Femur (tissue), 1 donor: ENCODE measurements around the gene FBXW11.
"Not testable (repeated sequence)": the region's sequence is repeated elsewhere in the genome, so short reads cannot be mapped to it uniquely, and the experiment has no call there.

Experiments used
- DNase-seq: peaks from one replicate; pipeline ENCODE4 v3.0.0-alpha.2; 2017

The FBXW11 gene

GRCh38 chr5:171946000-171946781 is 60.2 kb downstream of the FBXW11 start:
- DNase-seq: no peak

- DNase-seq: no peak
Measured at GRCh38 chr5:171945476-171945875, 61.0 kb downstream of the FBXW11 start.

DNA sequence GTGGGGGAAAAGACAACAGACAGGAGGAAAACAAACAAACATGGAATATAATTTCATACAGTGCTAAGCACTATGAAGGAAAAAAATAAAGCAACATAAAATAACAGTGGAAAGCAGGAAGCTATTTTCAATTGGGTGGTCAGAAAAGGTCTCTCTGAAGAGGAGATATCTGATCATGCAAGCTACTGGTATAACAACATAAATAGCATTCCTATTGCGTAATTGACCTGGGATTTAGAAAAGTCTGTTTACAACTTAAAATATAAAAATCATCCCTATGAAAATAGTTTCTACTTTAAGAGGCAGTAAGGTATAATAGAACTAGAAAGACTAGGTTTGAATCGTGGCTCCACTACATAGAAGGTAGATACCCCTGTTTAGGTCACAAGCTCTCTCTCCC is 61.4 kb downstream of the FBXW11 start:
- no peak for DNase-seq

- not testable (repeated sequence) for DNase-seq
Measured at GRCh38 chr5:171942112-171942516, 64.3 kb downstream of the FBXW11 start.

GRCh38 chr5:171941675-171942074 is 64.8 kb downstream of the FBXW11 start:
- not testable (repeated sequence) for DNase-seq

- DNase-seq: not testable (repeated sequence)
Measured at GRCh38 chr5:171941275-171941674, 65.2 kb downstream of the FBXW11 start.

DNA sequence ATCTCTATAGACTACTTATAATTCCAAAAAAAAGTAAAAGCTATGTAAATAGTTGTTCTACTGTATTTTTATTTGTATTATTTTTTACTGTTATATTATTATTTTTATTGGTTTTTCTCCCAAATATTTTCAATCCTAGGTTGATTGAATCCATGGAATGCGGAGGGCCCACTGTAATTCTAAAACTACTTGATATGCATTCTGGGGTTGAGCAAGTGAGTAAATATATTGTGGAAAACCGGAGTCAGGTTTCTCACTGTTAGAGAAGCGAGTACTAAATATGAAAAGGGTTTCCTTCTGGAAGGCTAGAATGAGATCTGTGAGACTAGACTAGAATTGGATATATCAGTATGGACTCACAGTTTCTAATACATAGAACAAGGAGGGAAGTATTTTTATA is 66.5 kb downstream of the FBXW11 start:
- DNase-seq: no peak

- no peak for DNase-seq
Measured at GRCh38 chr5:171938358-171938757, 68.1 kb downstream of the FBXW11 start.

DNA sequence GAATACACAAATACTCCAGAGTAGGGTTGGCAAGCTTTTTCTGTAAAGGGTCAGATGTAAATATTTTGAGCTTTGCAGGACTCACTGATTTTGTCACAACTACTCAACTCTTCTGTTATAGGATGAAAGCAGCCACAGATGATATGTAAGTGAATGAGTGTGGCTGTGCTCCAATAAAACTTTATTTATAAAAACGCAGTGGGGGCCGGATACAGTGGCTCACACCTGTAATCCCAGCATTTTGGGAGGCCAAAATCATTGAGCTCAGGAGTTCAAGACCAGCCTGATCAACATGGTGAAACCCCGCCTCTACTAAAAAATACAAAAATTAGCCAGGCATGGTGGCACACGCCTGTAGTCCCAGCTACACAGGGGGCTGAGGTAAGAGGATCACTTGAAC is 69.1 kb downstream of the FBXW11 start:
- no peak for DNase-seq

- DNase-seq: no peak
Measured at GRCh38 chr5:171934586-171934985, 71.9 kb downstream of the FBXW11 start.

DNA sequence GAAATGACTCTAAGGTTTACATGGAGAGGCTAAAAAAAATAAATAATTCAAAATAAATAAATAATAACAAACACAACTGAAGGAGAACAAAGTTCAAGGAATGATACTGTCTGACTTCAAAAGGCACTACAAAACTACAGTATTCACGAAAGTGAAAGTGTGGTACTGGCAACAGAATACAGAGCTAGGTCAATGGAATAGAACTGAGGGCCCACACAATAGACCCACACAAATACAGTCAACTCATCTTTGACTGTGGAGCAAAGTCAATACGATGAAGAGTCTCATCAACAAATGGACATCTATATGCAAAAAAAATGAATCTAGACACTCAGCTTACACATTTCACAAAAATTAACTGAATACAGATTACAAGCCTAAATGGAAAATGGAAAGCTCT is 75.3 kb downstream of the FBXW11 start:
- DNase-seq: no peak

GRCh38 chr5:171927345-171927941 is 79.0 kb downstream of the FBXW11 start:
- no peak for DNase-seq

DNA sequence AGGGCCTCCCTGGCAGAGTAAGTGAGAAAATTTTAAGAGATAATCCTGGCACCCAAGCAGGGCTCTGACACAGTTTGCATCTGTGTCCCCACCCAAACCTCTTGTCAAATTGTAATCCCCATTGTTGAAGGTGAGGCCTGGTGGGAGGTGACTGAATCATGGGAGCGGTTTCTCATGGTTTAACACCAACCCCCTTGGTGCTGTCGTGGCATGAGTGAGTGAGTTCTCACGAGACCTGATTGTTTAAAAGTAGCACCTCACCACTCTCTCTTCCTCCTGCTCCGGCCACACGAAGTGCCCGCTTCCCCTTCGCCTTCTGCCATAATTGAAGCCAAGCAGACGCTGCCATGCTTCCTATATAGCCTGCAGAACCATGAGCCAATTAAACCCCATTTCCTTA is 80.1 kb downstream of the FBXW11 start:
- no peak for DNase-seq

DNA sequence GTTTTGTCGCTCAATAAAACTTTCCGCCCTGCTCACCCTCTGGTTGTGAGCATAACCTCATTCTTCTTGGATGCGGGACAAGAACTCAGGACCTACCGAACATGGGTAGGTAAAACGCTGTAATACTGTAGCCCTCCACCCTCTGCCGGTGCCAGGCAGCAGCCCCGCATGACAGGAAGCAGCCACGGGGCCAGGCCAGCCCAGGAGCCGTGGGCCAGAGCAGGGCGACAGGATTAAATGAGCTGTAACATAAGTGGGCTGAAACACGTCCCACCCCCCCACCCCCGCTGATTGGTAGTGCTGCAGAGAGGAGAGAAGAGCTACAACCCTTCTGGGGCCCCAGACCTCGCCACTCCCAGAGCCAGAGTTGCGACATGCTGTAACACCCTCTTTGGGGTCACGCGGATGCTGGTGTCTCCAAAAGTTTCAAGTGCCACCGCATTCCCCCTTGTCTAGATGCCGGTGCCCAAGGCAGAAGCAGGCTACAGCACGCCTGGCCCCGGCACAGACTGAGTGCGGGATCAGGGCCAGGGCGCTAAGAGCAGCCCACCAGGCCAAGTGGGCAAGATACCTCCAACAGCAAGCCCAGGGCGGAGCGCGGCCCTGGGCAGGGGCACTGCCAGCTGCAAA is 81.8 kb downstream of the FBXW11 start:
- DNase-seq: no peak

DNA sequence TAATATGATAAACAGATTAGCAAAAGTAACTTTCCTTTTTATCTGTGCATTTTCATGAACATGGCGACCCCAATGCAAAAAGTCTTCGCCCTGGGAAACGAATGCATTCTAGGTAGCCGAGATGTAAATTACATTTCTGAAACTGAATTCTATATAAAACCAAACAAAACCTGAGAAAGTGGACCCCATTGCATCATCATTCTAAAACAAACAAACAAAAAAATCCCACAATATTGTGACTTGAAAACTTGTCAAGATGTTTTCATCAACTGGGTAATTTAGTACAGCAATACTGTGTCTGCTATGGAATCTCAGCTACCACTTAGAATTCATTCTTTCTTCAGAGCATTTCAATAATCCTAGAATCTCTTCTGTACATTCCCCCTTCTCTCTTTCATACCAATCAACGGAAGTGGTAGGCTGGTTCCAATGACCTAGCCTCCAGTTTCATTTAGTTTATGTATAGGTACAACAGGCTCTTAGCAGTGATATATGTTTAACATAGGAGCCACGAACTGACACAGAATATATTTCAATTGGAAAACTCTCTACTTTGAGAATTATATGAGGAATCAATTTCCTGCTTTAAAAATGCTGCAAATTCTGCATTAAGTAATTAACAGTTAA is 85.6 kb downstream of the FBXW11 start:
- DNase-seq: no peak

DNA sequence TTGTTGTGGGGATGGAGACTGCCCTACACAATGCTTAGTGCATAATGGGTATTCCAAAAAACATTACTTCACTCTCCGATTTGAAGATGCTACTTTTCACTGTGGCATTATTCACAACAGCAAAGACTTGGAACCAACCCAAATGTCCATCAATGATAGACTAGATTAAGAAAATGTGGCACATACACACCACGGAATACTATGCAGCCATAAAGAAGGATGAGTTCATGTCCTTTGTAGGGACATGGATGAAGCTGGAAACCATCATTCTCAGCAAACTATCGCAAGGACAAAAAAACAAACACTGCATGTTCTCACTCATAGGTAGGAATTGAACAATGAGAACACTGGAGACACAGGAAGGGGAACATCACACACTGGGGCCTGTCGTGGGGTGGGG is 90.7 kb downstream of the FBXW11 start:
- DNase-seq: not testable (repeated sequence)

DNA sequence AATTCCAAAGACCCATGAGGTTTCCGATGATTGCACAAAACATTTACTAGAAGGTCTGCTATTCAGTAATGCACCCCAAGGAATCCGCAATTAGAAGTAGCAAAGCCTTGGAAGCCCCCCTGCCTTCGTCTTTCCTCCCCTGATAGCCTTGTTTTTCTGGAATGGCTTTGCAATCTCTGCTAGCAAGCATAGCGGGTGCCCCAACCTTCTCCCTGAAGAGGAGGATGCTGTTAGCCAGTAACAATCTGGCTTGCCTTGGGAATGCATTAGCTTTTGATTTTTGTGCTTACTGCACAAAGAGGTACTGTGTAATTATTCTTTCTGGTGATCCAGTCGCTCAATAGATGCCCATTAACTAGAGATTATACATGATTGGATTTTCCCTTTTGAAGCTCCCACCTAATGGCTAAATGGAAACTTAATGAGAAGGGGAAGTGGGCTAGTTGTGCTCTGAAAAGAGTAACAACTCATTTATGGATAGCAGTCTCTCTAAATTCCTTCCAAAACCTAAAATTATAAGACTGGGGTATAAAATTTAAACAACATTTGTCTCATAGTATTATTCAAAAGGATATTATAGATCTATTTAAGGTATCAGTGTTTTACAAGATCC is 91.6 kb downstream of the FBXW11 start:
- no peak for DNase-seq

DNA sequence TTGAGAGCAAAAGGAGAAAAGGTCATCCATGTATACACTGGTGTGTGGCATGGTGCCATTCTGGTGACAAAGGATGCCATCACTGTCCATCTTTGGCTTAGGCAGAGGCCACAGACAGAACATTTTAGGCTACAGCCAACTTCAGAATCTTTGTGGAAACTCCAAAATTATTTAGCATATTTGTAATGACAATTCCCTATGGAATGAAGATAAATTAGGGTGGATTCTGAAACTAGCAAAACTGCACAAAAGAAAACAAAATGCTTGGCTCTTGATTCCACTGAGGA is 92.5 kb downstream of the FBXW11 start:
- no peak for DNase-seq

DNA sequence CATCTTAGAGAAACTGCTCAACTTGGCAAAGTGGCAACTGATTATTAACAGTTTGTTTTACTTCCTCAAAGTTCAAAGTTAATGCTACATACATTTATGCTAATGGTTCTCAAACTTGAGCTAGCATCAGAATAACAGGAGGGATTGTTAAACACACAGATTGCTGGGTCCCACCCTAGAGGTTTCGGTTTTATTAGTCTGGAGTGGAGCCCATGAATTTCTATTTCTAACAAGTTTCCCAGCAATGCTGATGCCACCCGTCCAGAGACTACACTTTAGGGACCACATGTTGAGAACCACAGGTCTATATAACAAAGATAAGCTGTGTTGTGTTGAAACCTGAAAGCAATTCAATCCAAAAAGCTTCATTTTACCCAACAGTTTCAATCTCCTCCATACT is 95.3 kb downstream of the FBXW11 start:
- DNase-seq: no peak

DNA sequence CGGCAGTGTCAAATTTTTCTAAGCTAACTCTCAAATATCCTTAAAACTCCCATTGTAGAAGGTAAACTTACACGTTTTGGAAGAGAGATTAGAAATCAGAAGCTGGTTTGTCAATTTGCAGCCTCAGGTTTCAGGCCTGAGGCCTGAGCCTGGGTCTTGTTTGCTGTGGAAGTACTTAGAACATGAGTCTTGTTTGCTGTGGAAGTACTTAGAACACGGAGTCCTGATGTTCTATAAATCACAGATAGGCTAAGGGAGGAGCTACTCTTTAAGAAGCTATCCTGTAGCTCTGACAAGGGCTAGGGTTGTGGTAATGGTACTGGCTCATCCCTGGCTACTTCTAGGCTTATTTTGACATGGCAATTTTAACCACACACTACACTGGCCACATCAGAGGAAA is 97.8 kb downstream of the FBXW11 start:
- no peak for DNase-seq

DNA sequence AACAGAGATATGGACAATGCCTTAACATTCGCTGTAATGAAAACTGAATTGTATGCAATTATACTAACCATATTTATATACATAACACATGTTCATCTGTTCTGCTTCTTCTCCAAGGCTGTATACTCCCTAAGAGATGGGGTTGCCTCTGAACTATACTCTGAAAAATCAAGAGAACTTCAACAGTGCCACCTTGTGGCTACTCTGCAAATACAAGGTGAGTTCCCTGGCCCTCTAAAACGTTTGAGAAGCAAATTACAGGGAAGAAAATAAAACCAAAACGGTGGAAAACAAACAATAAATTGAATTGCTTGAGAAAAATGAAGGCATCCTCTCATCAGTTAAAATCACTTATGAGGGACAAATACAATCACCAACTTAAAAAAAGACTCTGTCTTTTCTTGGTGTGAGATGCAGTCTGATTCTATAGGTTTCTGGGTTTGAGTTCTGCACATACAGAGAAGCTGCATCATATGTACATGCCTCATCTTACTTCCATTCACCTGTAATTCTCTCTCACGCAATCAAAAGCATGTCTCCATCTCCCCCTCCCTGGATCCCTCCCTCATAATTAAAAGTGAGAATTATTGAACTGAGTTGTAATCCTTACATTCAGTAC is 98.6 kb downstream of the FBXW11 start:
- peak; percentile 59 for DNase-seq

- no peak for DNase-seq
Measured at GRCh38 chr5:171906703-171907590, 99.5 kb downstream of the FBXW11 start.
